Gastrocnemius medialis (tissue), 4 donors: ENCODE measurements around the gene GNAI3.

Experiments
- POLR2A ChIP-seq, 2 donors: fragments of 450-650 bp; IDR thresholded peaks; one replicate each; pipeline ENCODE4 v1.6.1; 2017; ENCODE audit warnings: antibody characterized with exemption in 2 of 2, mild to moderate bottlenecking in 2 of 2, moderate library complexity in 2 of 2
- TF ChIP-seq, protein P1 (sequence below), 5 experiments: fragments of 450-650 bp in 3 of 5; fragments of 200-600 bp in 2 of 5; sonication (generic) in 2 of 5; IDR thresholded peaks in 4 of 5; conservative IDR thresholded peaks in 1 of 5; 1 replicate in 4 of 5; 2 replicates in 1 of 5; pipeline ENCODE4 v1.5.1; 2016 to 2019; ENCODE audit warnings: antibody characterized with exemption in 5 of 5, mild to moderate bottlenecking in 3 of 5, moderate library complexity in 3 of 5

DNA sequence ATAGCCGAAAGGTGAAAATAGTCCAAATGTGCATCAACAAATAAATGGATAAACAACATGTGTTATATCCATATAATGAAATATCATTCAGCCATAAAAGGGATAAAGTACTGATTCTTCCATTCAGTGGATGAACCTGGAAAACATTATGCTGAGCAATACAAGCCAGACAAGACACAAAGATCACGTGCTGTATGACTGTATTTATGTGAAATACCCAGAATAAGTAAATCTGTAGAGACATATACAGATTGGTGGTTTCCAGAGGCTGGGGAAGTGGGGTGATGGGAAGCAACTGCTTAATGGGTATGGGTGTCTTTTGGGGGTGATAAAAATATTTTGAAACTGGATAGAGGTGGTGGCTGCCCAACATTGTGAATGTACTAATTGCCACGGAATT lies 94.2 kb downstream of the GNAI3 start:
- no peak for TF ChIP-seq POLR2A (IDR thresholded peaks at IDR 0.05)
- TF ChIP-seq, protein P1, sequence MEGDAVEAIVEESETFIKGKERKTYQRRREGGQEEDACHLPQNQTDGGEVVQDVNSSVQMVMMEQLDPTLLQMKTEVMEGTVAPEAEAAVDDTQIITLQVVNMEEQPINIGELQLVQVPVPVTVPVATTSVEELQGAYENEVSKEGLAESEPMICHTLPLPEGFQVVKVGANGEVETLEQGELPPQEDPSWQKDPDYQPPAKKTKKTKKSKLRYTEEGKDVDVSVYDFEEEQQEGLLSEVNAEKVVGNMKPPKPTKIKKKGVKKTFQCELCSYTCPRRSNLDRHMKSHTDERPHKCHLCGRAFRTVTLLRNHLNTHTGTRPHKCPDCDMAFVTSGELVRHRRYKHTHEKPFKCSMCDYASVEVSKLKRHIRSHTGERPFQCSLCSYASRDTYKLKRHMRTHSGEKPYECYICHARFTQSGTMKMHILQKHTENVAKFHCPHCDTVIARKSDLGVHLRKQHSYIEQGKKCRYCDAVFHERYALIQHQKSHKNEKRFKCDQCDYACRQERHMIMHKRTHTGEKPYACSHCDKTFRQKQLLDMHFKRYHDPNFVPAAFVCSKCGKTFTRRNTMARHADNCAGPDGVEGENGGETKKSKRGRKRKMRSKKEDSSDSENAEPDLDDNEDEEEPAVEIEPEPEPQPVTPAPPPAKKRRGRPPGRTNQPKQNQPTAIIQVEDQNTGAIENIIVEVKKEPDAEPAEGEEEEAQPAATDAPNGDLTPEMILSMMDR (IDR thresholded peaks at IDR 0.05 in 4 of 5, conservative IDR thresholded peaks at IDR 0.05 in 1 of 5), result no peak
